ENCODE measurements around the gene GRIP2.

Gene GRIP2

GRCh38 chr3:14450922-14451606 lies 89.1 kb downstream of the GRIP2 start:
- Histone ChIP-seq H3K4me1 (ENCODE audit: insufficient read depth, insufficient read length) (peaks cover 14% of the 10 kb centered on the region), H3K9me3 (ENCODE audit: insufficient read depth, low read length) (peaks cover 7% of the 10 kb centered on the region; the same call in 1 of the 2 replicates), H3K9ac (ENCODE audit: insufficient read length, low read depth) (no peak overlapping the region), H3K36me3 (ENCODE audit: insufficient read depth, insufficient read length, low read length) (peaks cover 99% of the 10 kb centered on the region), H3K27me3 (ENCODE audit: insufficient read depth, insufficient read length) (no peaks in the 10 kb centered on the region), H3K4me3 (ENCODE audit: insufficient read length, low read depth) (no peak overlapping the region)
- no peak for DNase-seq (ENCODE audit: low read depth, low spot score)
- TF ChIP-seq ZNF274 (IDR thresholded peaks at IDR 0.05; ENCODE audit: low read depth, low read length) (no peak), SUZ12 (IDR thresholded peaks at IDR 0.05; ENCODE audit: extremely low read depth, insufficient read depth, insufficient read length) (no peak), YY1 (IDR thresholded peaks at IDR 0.05; ENCODE audit: insufficient read depth, insufficient read length) (no peak)

- Histone ChIP-seq H3K36me3 (ENCODE audit: insufficient read depth, insufficient read length, low read length) (peaks cover 99% of the 10 kb centered on the region), H3K4me3 (ENCODE audit: insufficient read length, low read depth) (no peak overlapping the region), H3K4me1 (ENCODE audit: insufficient read depth, insufficient read length) (peaks cover 14% of the 10 kb centered on the region), H3K27me3 (ENCODE audit: insufficient read depth, insufficient read length) (no peaks in the 10 kb centered on the region), H3K9me3 (ENCODE audit: insufficient read depth, low read length) (peaks cover 7% of the 10 kb centered on the region; the same call in 1 of the 2 replicates), H3K9ac (ENCODE audit: insufficient read length, low read depth) (no peak overlapping the region)
- no peak for DNase-seq (ENCODE audit: low read depth, low spot score)
- TF ChIP-seq YY1 (IDR thresholded peaks at IDR 0.05; ENCODE audit: insufficient read depth, insufficient read length) (no peak), SUZ12 (IDR thresholded peaks at IDR 0.05; ENCODE audit: extremely low read depth, insufficient read depth, insufficient read length) (no peak), ZNF274 (IDR thresholded peaks at IDR 0.05; ENCODE audit: low read depth, low read length) (no peak)
Observed at GRCh38 chr3:14450506-14450905, 89.6 kb downstream of the GRIP2 start.

- Histone ChIP-seq H3K9ac (ENCODE audit: insufficient read length, low read depth) (no peak overlapping the region), H3K4me3 (ENCODE audit: insufficient read length, low read depth) (no peak overlapping the region), H3K27me3 (ENCODE audit: insufficient read depth, insufficient read length) (no peaks in the 10 kb centered on the region), H3K9me3 (ENCODE audit: insufficient read depth, low read length) (peaks cover 7% of the 10 kb centered on the region; the same call in 1 of the 2 replicates), H3K4me1 (ENCODE audit: insufficient read depth, insufficient read length) (peaks cover 14% of the 10 kb centered on the region), H3K36me3 (ENCODE audit: insufficient read depth, insufficient read length, low read length) (peaks cover 96% of the 10 kb centered on the region)
- DNase-seq (ENCODE audit: low read depth, low spot score): no peak
- TF ChIP-seq ZNF274 (IDR thresholded peaks at IDR 0.05; ENCODE audit: low read depth, low read length) (no peak), SUZ12 (IDR thresholded peaks at IDR 0.05; ENCODE audit: extremely low read depth, insufficient read depth, insufficient read length) (no peak), YY1 (IDR thresholded peaks at IDR 0.05; ENCODE audit: insufficient read depth, insufficient read length) (no peak)
Observed at GRCh38 chr3:14448756-14449727, 91.1 kb downstream of the GRIP2 start.

GRCh38 chr3:14448063-14448462 lies 92.1 kb downstream of the GRIP2 start:
- H3K4me1 ChIP-seq (ENCODE audit: insufficient read depth, insufficient read length): peaks cover 14% of the 10 kb centered on the region
- peaks cover 96% of the 10 kb centered on the region for H3K36me3 ChIP-seq (ENCODE audit: insufficient read depth, insufficient read length, low read length)
- no peak for TF ChIP-seq ZNF274 (IDR thresholded peaks at IDR 0.05; ENCODE audit: low read depth, low read length)
- no peak for TF ChIP-seq SUZ12 (IDR thresholded peaks at IDR 0.05; ENCODE audit: extremely low read depth, insufficient read depth, insufficient read length)
- TF ChIP-seq YY1 (IDR thresholded peaks at IDR 0.05; ENCODE audit: insufficient read depth, insufficient read length): no peak

GRCh38 chr3:14446988-14447570 lies 93.1 kb downstream of the GRIP2 start:
- Histone ChIP-seq H3K36me3 (ENCODE audit: insufficient read depth, insufficient read length, low read length) (peaks cover 91% of the 10 kb centered on the region), H3K4me1 (ENCODE audit: insufficient read depth, insufficient read length) (peaks cover 6% of the 10 kb centered on the region), H3K9ac (ENCODE audit: insufficient read length, low read depth) (no peak overlapping the region), H3K4me3 (ENCODE audit: insufficient read length, low read depth) (no peak overlapping the region), H3K9me3 (ENCODE audit: insufficient read depth, low read length) (peaks cover 7% of the 10 kb centered on the region; the same call in 1 of the 2 replicates), H3K27me3 (ENCODE audit: insufficient read depth, insufficient read length) (no peaks in the 10 kb centered on the region)
- DNase-seq (ENCODE audit: low read depth, low spot score): no peak
- TF ChIP-seq SUZ12 (IDR thresholded peaks at IDR 0.05; ENCODE audit: extremely low read depth, insufficient read depth, insufficient read length): no peak
- no peak for TF ChIP-seq YY1 (IDR thresholded peaks at IDR 0.05; ENCODE audit: insufficient read depth, insufficient read length)
- no peak for TF ChIP-seq ZNF274 (IDR thresholded peaks at IDR 0.05; ENCODE audit: low read depth, low read length)

More at GRCh38 chr3:14448063-14448462, 92.1 kb downstream of the GRIP2 start:
- Histone ChIP-seq H3K9ac (ENCODE audit: insufficient read length, low read depth) (no peak overlapping the region), H3K9me3 (ENCODE audit: insufficient read depth, low read length) (peaks cover 7% of the 10 kb centered on the region; the same call in 1 of the 2 replicates), H3K4me3 (ENCODE audit: insufficient read length, low read depth) (no peak overlapping the region), H3K27me3 (ENCODE audit: insufficient read depth, insufficient read length) (no peaks in the 10 kb centered on the region)
- no peak for DNase-seq (ENCODE audit: low read depth, low spot score)

- Histone ChIP-seq H3K9me3 (ENCODE audit: insufficient read depth, low read length) (peaks cover 7% of the 10 kb centered on the region; the same call in 1 of the 2 replicates), H3K27me3 (ENCODE audit: insufficient read depth, insufficient read length) (no peaks in the 10 kb centered on the region), H3K9ac (ENCODE audit: insufficient read length, low read depth) (no peak overlapping the region), H3K4me3 (ENCODE audit: insufficient read length, low read depth) (no peak overlapping the region), H3K4me1 (ENCODE audit: insufficient read depth, insufficient read length) (peaks cover 8% of the 10 kb centered on the region), H3K36me3 (ENCODE audit: insufficient read depth, insufficient read length, low read length) (peaks cover 85% of the 10 kb centered on the region)
- TF ChIP-seq SUZ12 (IDR thresholded peaks at IDR 0.05; ENCODE audit: extremely low read depth, insufficient read depth, insufficient read length): no peak
- no peak for DNase-seq (ENCODE audit: low read depth, low spot score)
Observed at GRCh38 chr3:14445773-14446172, 94.4 kb downstream of the GRIP2 start.
